Measurements from ENCODE around the gene CLINT1.

Gene CLINT1

GRCh38 chr5:157748760-157749461 lies 110.0 kb downstream of the CLINT1 start:
- no peak for DNase-seq

- no peak for DNase-seq
Measured at GRCh38 chr5:157747766-157748700, 110.9 kb downstream of the CLINT1 start.

- DNase-seq, result no peak
Measured at GRCh38 chr5:157747173-157747740, 111.7 kb downstream of the CLINT1 start.

- DNase-seq, result no peak
Measured at GRCh38 chr5:157745041-157745456, 113.9 kb downstream of the CLINT1 start.

GRCh38 chr5:157744051-157745011 lies 114.6 kb downstream of the CLINT1 start:
- DNase-seq, result no peak

GRCh38 chr5:157743163-157744050 lies 115.5 kb downstream of the CLINT1 start, which contains the start of gene LSM11:
Gene LSM11 (plus strand): TSS chr5:157743712. CDS start chr5:157743751, 39 bp downstream.
- DNase-seq, result peak; percentile 63

- DNase-seq, result no peak
Measured at GRCh38 chr5:157741131-157741530, 117.8 kb downstream of the CLINT1 start.

GRCh38 chr5:157740229-157740610 lies 118.7 kb downstream of the CLINT1 start:
- peak; percentile 1 for DNase-seq

GRCh38 chr5:157739388-157740228 lies 119.3 kb downstream of the CLINT1 start:
- DNase-seq, result no peak

GRCh38 chr5:157735991-157736390 lies 123.0 kb downstream of the CLINT1 start:
- no peak for DNase-seq
